ENCODE measurements around the gene TMIGD3.
A peak's percentile ranks its signal among the peaks of the same experiment; 100 is the strongest.

Gene TMIGD3

GRCh38 chr1:111515291-111516004 lies 12.0 kb upstream of the TMIGD3 start:
- no peak for DNase-seq (ENCODE audit: low read depth)
- peak overlapping the region; percentile 53 for H3K4me3 ChIP-seq (ENCODE audit: low read depth, low read length)

GRCh38 chr1:111513410-111514020 lies 10.1 kb upstream of the TMIGD3 start:
- DNase-seq (ENCODE audit: low read depth): no peak
- H3K4me3 ChIP-seq (ENCODE audit: low read depth, low read length): no peak overlapping the region
- no peak for TF ChIP-seq CTCF (IDR thresholded peaks at IDR 0.05; ENCODE audit: low read depth, low read length, missing control alignments)

More at GRCh38 chr1:111515291-111516004, 12.0 kb upstream of the TMIGD3 start:
- no peak for TF ChIP-seq CTCF (IDR thresholded peaks at IDR 0.05; ENCODE audit: low read depth, low read length, missing control alignments)

- TF ChIP-seq CTCF (IDR thresholded peaks at IDR 0.05; ENCODE audit: low read depth, low read length, missing control alignments): no peak
- no peak overlapping the region for H3K4me3 ChIP-seq (ENCODE audit: low read depth, low read length)
- DNase-seq (ENCODE audit: low read depth): no peak
Measured at GRCh38 chr1:111512931-111513330, 9.5 kb upstream of the TMIGD3 start.

GRCh38 chr1:111512132-111512889 lies 8.9 kb upstream of the TMIGD3 start:
- no peak for DNase-seq (ENCODE audit: low read depth)
- no peak for TF ChIP-seq CTCF (IDR thresholded peaks at IDR 0.05; ENCODE audit: low read depth, low read length, missing control alignments)
- no peak overlapping the region for H3K4me3 ChIP-seq (ENCODE audit: low read depth, low read length)

- no peak overlapping the region for H3K4me3 ChIP-seq (ENCODE audit: low read depth, low read length)
- DNase-seq (ENCODE audit: low read depth): no peak
- no peak for TF ChIP-seq CTCF (IDR thresholded peaks at IDR 0.05; ENCODE audit: low read depth, low read length, missing control alignments)
Measured at GRCh38 chr1:111511370-111511769, 7.9 kb upstream of the TMIGD3 start.

- no peak for TF ChIP-seq CTCF (IDR thresholded peaks at IDR 0.05; ENCODE audit: low read depth, low read length, missing control alignments)
- H3K4me3 ChIP-seq (ENCODE audit: low read depth, low read length): no peak overlapping the region
- DNase-seq (ENCODE audit: low read depth): no peak
Measured at GRCh38 chr1:111509997-111510375, 6.6 kb upstream of the TMIGD3 start.

Measured in GM12864 (cell line).